Measurements from ENCODE around the gene ARHGAP18.
A peak's percentile ranks its signal among the peaks of the same experiment; 100 is the strongest.

The ARHGAP18 gene

DNA sequence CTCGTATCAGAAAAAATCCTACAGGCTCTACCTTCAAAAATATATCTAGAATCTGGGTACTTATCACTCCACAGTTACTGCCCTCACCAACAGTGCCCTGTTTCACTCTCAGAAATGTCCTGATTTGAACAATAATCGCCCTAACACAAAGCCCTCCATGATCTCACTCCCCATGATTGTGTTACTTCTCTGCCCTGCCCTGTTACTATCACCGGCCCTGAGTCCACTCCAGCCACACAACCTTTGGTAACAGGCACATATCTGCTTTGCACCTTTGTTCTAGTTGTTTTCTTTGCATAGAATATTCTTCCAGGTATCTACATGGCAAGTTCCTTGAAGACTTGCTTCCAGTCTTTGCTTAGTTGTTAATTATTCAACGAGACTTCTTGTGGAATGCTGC lies 142.0 kb downstream of the ARHGAP18 start:
- no peak for DNase-seq

DNA sequence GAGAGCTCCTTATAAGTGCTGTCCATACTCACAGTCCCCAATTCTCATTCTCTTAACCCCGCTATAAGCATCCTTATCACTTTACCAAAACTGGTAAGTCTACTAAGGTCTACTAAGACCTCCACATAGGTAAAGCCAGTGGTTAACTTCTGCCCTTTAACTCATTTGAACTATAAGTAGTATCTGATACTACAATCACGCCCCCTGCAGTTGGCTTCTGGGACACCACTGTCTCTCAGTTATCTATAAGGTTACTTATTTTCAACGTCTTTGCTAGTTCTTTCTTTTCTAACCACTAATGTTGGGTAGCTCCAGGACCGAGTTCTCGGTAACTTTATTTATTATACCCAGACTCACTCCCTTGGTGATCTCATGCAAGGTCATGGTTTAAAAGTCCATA lies 142.6 kb downstream of the ARHGAP18 start:
- peak in 1 of 2 experiments; percentile 7 for DNase-seq

DNA sequence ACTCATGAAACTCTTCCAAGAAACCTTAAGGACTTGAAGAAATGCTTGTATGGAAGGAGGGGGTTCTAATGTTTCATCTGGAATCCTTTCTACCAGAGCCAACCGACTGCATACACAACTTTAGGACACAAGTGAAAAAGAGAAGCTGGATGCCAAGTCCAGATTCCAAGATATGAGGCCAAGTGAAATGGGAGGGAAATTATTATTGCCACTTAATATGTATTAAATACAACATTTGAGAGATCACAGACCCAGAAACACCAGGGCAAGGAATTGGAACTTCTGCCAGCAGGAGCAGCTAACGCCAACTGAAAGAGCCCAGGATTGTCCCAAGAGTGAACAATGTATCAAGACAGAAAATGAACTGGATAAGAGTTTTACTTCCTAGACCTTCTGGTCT lies 144.2 kb downstream of the ARHGAP18 start:
- no peak for DNase-seq

DNA sequence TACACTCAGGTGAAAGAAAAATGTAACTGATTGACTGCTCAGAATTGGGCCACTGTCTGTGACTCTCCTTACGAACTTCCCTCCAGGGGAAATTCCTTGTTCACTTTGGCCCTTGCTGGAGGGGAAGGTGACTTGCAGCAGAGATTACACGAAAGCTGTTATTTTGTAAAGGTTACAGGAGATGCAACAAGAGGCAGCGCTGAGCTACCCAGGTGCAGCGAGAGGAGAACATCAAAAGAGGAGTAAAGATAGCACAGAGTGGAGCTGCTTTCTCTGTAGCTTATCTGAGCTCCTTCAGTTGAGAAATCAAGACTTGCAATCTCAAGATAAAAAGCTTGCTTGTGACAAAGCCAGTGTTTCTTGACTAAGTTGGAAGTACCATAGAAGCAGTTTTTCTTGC lies 144.6 kb downstream of the ARHGAP18 start:
- no peak for DNase-seq

DNA sequence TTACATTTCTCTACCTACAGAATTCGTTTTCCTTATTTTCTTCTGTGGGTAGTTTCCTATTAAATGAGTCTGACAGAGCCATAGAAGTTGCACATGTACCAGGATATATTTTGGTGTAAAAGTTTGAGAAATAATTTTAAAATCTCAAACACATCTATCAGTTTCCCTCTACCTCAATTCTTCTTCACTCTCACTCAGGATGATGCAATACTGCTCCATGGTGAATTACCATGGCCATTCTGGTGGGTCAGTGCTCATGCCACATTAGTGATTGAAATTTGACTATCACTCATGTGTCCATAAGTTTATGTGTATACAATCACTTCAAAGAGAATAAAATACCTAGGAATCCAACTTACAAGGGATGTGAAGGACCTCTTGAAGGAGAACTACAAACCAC lies 151.7 kb downstream of the ARHGAP18 start:
- DNase-seq, result no peak

DNA sequence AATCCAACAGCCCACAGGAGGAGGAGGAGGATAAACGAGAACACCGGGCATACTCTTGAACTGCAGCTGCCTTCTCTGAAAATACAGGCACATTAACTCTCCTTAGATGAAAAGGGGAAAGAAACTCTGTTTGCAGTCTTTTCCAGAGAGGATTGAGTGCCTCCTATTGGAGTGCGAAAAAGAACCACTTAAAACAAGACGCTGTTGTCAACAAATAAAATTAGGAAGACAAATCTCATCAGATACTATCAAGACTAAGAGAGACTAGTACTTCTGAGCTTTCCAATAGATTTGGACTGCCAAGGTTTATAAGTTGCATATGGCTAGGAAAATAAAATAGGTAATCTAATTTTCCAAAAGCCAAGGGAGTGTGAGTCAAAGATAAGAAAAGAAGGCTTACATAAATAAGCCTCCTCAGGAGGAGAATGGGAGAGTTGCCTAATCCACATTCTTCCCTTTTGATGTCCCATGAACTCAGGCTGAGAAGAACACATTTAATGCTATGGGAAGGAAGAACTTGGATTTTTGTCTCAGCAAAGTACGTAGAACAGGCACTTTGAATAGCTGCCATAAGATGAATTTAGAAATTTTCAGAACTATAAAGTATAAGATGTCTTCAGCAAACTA lies 154.7 kb downstream of the ARHGAP18 start:
- DNase-seq, result no peak

DNA sequence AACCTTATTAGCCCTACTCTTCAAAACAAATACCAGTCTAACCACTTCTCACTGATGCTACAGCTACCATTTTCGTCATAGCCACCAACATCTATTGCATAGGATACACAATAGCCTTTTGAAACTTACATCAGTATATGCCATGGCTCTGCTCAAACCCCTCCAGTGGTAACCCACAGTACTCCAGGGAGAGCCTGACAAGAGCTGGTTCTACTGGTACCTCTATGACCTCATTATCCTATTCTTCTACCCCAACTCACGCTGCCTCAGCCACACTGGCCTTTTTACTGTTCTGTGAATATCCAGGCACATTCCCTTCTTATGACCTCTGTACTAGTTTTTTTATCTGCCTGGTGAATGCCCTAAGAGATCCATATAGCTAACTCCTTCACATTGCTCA lies 157.6 kb downstream of the ARHGAP18 start:
- DNase-seq, result no peak

DNA sequence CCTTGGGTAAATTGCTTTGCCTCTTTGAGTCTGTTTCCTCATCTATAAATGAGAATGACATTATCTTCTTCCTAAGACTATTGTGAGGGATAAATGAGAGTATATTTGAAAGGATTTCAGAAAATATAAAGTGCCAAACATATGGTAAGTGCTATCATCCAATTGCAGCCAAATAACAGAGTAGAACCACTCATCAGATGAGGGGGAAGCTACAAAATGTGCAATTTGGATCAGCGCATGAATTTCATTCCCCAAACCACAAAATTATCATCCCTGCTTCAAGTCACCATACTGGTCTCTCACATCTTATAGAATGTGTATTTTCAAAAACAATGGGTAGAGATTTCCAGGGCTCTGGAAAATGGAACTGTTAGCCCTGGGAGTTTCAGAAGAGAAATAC lies 158.5 kb downstream of the ARHGAP18 start:
- DNase-seq, result no peak

DNA sequence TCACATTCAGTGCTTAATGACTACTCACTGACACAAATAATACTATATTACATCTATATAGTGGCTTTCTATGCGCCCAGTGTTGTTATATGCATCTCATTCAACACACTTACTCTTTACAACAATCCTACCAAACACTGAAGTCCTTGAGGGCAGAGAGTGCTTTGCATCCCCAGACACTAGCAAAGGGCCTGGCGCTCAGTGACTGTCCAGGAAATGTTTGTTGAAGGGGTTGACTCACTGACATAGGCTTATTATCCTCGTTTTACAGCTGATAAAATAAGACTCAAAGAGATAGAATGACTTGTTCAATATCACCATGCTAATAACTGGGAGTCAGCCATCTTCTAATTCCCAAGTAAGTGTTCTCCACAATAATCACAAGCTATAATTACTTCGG lies 163.3 kb downstream of the ARHGAP18 start:
- no peak for DNase-seq

DNA sequence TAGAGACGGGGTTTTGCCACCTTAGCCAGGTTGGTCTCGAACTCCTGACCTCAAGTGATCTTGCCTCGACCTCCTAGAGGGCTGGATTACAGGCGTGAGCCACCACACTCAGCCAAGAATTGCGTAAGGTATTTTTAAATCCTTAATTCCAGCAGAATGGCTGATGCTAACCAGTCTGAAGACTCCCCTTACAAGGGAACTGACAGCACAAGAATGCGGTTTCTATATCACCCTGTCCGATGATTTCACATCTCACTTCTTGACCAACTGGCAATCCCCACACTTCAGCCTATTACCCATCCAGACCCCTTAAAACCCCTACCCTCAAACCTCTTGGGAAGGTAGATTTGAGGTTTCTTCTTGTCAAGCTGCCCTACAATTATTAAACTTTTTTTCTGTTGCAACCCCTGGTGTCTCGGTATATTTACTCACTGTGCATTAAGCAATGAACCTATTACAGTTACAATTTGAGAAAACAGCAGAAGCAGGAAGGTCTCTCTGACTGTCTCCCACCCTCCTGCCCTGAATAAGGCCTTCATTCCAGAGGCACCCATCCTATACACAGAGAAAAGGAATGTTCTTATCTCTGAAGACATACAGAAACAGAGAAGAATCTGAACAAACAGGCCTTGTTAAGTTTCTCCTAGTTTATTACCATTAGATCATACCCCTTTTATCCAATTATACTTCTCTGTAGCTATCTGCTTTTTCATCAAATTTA lies 164.9 kb downstream of the ARHGAP18 start:
- no peak for DNase-seq

DNA sequence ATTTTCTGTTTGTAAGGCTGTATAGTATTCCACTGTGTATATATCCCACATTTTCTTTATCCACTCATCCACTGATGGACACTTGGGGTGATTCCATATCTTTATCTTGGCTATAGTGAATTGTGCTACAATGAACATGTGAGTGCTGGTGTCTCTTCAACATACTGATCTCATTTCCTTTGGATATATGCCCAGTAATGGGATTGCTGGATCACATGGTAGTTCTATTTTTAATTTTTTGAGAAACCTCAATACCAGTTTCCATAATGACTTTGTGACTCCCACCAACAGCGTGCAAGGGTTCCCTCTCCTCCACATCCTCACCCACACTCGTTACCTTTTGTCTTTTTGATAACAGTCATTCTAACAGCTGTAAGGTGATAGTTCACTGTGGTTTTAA lies 166.0 kb downstream of the ARHGAP18 start:
- DNase-seq, result no peak

DNA sequence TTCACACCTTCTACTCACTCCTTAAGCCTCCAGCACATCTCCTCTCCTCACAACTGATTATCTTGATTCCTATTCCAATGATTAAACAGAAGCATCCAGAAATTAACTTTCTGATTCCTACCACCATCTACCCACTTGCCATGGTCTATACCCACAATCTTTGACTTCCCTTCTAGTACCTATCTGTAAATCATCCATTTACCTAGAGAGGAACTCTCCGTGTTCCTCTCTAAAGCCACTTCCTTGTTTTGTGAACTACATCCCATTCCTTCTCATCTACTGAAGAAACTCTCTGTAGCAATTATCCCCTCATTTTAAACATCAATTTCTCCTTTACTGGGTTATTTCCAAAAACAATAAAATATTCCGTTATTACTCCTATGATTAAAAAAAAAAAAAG lies 167.3 kb downstream of the ARHGAP18 start:
- no peak for DNase-seq

DNA sequence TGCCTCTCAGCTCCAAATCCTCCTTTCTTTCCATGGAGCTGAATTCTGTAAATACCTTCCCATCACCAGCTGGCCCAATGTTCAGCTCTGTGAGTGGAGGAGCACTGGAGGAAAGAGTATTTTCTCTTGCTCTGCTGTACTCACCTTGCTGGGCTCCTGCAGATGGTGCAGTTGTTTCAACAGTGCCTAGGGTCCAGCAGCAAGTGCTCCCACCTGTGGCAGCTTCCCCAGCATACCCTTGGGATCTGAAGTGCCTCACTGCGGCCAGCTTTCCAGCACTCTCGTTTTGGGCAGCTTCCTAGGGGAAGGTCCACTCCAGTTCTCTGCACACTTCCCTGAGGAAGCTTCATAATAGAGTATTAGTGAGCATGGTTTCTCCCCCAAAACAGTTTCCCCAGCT lies 170.9 kb downstream of the ARHGAP18 start:
- DNase-seq, result no peak

DNA sequence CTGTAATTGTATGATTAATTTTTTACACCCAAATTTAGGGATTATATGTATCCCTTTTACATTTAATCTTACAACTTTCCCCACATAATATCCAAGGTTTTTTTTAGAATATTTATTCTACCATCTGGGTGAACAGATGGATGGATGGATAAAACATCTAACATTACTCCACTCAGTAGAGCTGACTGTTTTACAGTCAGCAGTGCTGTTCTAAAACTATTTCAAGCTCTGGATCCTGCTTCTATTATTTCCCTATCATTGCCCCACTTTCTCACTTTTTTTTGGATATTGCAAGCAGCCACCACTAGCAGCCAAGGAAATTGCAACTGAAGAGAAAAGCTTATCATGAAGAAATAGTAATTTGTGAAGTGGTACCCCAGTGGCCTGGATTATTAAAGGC lies 173.7 kb downstream of the ARHGAP18 start:
- DNase-seq, result no peak

DNA sequence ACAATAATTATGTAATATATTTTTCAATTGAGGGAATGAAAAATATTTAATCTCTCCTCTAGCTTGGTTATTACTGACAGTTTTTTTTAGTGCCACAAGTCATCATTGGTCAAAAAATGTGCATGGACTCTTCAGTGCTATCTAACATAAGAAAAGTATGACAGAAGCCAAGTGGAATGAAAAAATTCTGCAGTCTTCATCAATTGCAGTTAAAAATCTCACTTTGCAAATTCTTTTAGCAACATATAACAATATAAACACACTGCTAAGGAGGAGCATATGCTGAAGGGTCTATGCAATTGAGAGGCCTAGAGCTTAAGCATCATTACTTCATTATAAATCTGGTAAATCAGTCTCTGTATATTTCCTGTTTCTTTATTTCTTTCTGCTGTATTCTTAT lies 175.1 kb downstream of the ARHGAP18 start:
- no peak for DNase-seq
